ENCODE measurements around the gene AMZ2.
A peak's percentile ranks its signal among the peaks of the same experiment; 100 is the strongest.
"Not testable (repeated sequence)": the region's sequence is repeated elsewhere in the genome, so short reads cannot be mapped to it uniquely, and the experiment has no call there.

The AMZ2 gene

GRCh38 chr17:68247445-68248198 lies at the start of gene AMZ2:
AMZ2 (plus strand) TSS chr17:68248043; CDS start chr17:68250188, 2,145 bp downstream.
- peak; percentile 96 for DNase-seq (ENCODE audit: low spot score)

GRCh38 chr17:68198931-68199836 lies 48.7 kb upstream of the AMZ2 start:
- DNase-seq (ENCODE audit: low spot score), result no peak

- DNase-seq (ENCODE audit: low spot score), result no peak
Measured at GRCh38 chr17:68199837-68200688, 47.8 kb upstream of the AMZ2 start.

- peak; percentile 85 for DNase-seq (ENCODE audit: low spot score)
Measured at GRCh38 chr17:68200689-68201417, 47.0 kb upstream of the AMZ2 start.

GRCh38 chr17:68201418-68201771 lies 46.4 kb upstream of the AMZ2 start:
- not testable (repeated sequence) for DNase-seq (ENCODE audit: low spot score)

GRCh38 chr17:68202321-68202720 lies 45.5 kb upstream of the AMZ2 start:
- DNase-seq (ENCODE audit: low spot score), result not testable (repeated sequence)

- no peak for DNase-seq (ENCODE audit: low spot score)
Measured at GRCh38 chr17:68204736-68205135, 43.1 kb upstream of the AMZ2 start.

GRCh38 chr17:68205251-68205807 lies 42.5 kb upstream of the AMZ2 start:
- DNase-seq (ENCODE audit: low spot score), result peak; percentile 93

GRCh38 chr17:68205808-68206720 lies 41.8 kb upstream of the AMZ2 start:
- no peak for DNase-seq (ENCODE audit: low spot score)

- DNase-seq (ENCODE audit: low spot score), result no peak
Measured at GRCh38 chr17:68207651-68208253, 40.1 kb upstream of the AMZ2 start.

GRCh38 chr17:68208651-68209050 lies 39.2 kb upstream of the AMZ2 start:
- not testable (repeated sequence) for DNase-seq (ENCODE audit: low spot score)

GRCh38 chr17:68209191-68209900 lies 38.5 kb upstream of the AMZ2 start:
- DNase-seq (ENCODE audit: low spot score), result not testable (repeated sequence)

- no peak for DNase-seq (ENCODE audit: low spot score)
Measured at GRCh38 chr17:68210570-68211315, 37.1 kb upstream of the AMZ2 start.

- not testable (repeated sequence) for DNase-seq (ENCODE audit: low spot score)
Measured at GRCh38 chr17:68213428-68214411, 34.1 kb upstream of the AMZ2 start.

- not testable (repeated sequence) for DNase-seq (ENCODE audit: low spot score)
Measured at GRCh38 chr17:68215453-68215852, 32.4 kb upstream of the AMZ2 start.

GRCh38 chr17:68219429-68219828 lies 28.4 kb upstream of the AMZ2 start:
- not testable (repeated sequence) for DNase-seq (ENCODE audit: low spot score)

- DNase-seq (ENCODE audit: low spot score), result not testable (repeated sequence)
Measured at GRCh38 chr17:68220186-68220585, 27.7 kb upstream of the AMZ2 start.
